ENCODE measurements around the gene MAP3K20. TPM values are rescaled to one million over a fixed set of nuclear protein-coding genes. Genes with fewer than 3 reads are reported as not detected.

Gene MAP3K20
- total and polyA plus RNA-seq, 2 experiments from 2014 or later = 7.6 to 9.6 TPM

- Histone ChIP-seq H3K27me3 (ENCODE audit: insufficient read depth) (no peaks in the 10 kb centered on the region), H3K4me2 (no peak overlapping the region), H3K27ac (ENCODE audit: low read depth) (no peak overlapping the region), H4K20me1 (replicated peaks; ENCODE audit: insufficient read depth) (no peaks in the 10 kb centered on the region), H3F3A (replicated peaks; ENCODE audit: low read depth) (no peaks in the 10 kb centered on the region), H3K4me1 (ENCODE audit: insufficient read depth) (no peaks in the 10 kb centered on the region), H3K4me3 (no peak overlapping the region), H3K36me3 (ENCODE audit: insufficient read depth) (no peaks in the 10 kb centered on the region), H2AFZ (no peak overlapping the region; the same call in 1 of the 2 replicates), H3K79me2 (replicated peaks; ENCODE audit: insufficient read depth) (no peaks in the 10 kb centered on the region), H3K9me2 (ENCODE audit: insufficient read depth) (no peaks in the 10 kb centered on the region)
- Mint-ChIP-seq H3K4me1 (peaks cover 12% of the 10 kb centered on the region; the same call in 2 of the 3 replicates), H3K27me3 (ENCODE audit: insufficient read depth, low read depth, poor library complexity) (no peaks in the 10 kb centered on the region), H3K9me3 (no peaks in the 10 kb centered on the region), H3K36me3 (ENCODE audit: low read depth) (no peaks in the 10 kb centered on the region), H3K27ac (no peak overlapping the region), H3K4me3 (no peak overlapping the region)
- ATAC-seq (no peak), DNase-seq (ENCODE audit: low spot score) (no peak)
- TF ChIP-seq, protein P1, sequence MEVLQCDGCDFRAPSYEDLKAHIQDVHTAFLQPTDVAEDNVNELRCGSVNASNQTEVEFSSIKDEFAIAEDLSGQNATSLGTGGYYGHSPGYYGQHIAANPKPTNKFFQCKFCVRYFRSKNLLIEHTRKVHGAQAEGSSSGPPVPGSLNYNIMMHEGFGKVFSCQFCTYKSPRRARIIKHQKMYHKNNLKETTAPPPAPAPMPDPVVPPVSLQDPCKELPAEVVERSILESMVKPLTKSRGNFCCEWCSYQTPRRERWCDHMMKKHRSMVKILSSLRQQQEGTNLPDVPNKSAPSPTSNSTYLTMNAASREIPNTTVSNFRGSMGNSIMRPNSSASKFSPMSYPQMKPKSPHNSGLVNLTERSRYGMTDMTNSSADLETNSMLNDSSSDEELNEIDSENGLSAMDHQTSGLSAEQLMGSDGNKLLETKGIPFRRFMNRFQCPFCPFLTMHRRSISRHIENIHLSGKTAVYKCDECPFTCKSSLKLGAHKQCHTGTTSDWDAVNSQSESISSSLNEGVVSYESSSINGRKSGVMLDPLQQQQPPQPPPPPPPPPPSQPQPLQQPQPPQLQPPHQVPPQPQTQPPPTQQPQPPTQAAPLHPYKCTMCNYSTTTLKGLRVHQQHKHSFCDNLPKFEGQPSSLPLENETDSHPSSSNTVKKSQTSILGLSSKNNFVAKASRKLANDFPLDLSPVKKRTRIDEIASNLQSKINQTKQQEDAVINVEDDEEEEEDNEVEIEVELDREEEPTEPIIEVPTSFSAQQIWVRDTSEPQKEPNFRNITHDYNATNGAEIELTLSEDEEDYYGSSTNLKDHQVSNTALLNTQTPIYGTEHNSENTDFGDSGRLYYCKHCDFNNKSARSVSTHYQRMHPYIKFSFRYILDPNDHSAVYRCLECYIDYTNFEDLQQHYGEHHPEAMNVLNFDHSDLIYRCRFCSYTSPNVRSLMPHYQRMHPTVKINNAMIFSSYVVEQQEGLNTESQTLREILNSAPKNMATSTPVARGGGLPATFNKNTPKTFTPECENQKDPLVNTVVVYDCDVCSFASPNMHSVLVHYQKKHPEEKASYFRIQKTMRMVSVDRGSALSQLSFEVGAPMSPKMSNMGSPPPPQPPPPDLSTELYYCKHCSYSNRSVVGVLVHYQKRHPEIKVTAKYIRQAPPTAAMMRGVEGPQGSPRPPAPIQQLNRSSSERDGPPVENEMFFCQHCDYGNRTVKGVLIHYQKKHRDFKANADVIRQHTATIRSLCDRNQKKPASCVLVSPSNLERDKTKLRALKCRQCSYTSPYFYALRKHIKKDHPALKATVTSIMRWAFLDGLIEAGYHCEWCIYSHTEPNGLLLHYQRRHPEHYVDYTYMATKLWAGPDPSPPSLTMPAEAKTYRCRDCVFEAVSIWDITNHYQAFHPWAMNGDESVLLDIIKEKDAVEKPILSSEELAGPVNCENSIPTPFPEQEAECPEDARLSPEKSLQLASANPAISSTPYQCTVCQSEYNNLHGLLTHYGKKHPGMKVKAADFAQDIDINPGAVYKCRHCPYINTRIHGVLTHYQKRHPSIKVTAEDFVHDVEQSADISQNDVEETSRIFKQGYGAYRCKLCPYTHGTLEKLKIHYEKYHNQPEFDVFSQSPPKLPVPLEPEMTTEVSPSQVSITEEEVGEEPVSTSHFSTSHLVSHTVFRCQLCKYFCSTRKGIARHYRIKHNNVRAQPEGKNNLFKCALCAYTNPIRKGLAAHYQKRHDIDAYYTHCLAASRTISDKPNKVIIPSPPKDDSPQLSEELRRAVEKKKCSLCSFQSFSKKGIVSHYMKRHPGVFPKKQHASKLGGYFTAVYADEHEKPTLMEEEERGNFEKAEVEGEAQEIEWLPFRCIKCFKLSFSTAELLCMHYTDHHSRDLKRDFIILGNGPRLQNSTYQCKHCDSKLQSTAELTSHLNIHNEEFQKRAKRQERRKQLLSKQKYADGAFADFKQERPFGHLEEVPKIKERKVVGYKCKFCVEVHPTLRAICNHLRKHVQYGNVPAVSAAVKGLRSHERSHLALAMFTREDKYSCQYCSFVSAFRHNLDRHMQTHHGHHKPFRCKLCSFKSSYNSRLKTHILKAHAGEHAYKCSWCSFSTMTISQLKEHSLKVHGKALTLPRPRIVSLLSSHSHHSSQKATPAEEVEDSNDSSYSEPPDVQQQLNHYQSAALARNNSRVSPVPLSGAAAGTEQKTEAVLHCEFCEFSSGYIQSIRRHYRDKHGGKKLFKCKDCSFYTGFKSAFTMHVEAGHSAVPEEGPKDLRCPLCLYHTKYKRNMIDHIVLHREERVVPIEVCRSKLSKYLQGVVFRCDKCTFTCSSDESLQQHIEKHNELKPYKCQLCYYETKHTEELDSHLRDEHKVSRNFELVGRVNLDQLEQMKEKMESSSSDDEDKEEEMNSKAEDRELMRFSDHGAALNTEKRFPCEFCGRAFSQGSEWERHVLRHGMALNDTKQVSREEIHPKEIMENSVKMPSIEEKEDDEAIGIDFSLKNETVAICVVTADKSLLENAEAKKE (CRISPR knock-in tag; IDR thresholded peaks at IDR 0.05) = no peak
- no peak for TF ChIP-seq JUNB (IDR thresholded peaks at IDR 0.05; ENCODE audit: unreplicated experiment)
- no peak for TF ChIP-seq POLR2AphosphoS5 (IDR thresholded peaks at IDR 0.05; ENCODE audit: low read depth)
- no peak for TF ChIP-seq STAT1 (IDR thresholded peaks at IDR 0.05; ENCODE audit: unreplicated experiment)
- TF ChIP-seq CREB1 (CRISPR knock-in tag; IDR thresholded peaks at IDR 0.05; ENCODE audit: low read depth) = no peak
- TF ChIP-seq NANOG (IDR thresholded peaks at IDR 0.05; ENCODE audit: borderline replicate concordance) = no peak
- TF ChIP-seq ZNF331 (CRISPR knock-in tag; IDR thresholded peaks at IDR 0.05; ENCODE audit: low read depth) = no peak
Measured at GRCh38 chr2:173028141-173028540, 47.5 kb upstream of the MAP3K20 start.

DNA sequence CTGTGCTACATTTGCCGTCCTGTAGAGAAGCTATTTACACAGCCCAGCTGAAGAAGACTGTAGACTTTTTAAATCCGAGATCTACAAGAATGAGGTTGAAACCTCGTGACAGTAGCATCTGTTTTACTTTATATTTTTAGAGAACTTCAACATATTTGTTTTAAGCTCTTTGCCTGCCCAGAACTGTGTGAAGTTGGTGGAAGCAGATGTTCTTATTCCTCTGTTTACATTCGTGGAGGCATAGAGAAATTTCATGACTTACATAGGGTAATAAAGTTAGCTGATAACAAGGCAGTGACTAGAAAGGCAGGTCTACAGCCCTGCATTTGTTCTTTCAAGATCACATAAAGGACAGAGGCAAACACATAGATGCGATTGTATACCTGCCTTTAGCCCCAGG lies 47.0 kb upstream of the MAP3K20 start:
- H3K27ac Mint-ChIP-seq = no peak overlapping the region
- H3K4me1 Mint-ChIP-seq = peaks cover 12% of the 10 kb centered on the region; the same call in 2 of the 3 replicates
- ATAC-seq (no peak), DNase-seq (ENCODE audit: low spot score) (no peak)
- Histone ChIP-seq H3K4me3 (no peak overlapping the region), H2AFZ (no peak overlapping the region; the same call in 1 of the 2 replicates), H3K4me1 (ENCODE audit: insufficient read depth) (no peaks in the 10 kb centered on the region), H3K79me2 (replicated peaks; ENCODE audit: insufficient read depth) (no peaks in the 10 kb centered on the region), H3K36me3 (ENCODE audit: insufficient read depth) (no peaks in the 10 kb centered on the region), H3F3A (replicated peaks; ENCODE audit: low read depth) (no peaks in the 10 kb centered on the region), H3K27me3 (ENCODE audit: insufficient read depth) (no peaks in the 10 kb centered on the region), H4K20me1 (replicated peaks; ENCODE audit: insufficient read depth) (no peaks in the 10 kb centered on the region), H3K27ac (ENCODE audit: low read depth) (no peak overlapping the region), H3K9me2 (ENCODE audit: insufficient read depth) (no peaks in the 10 kb centered on the region), H3K4me2 (no peak overlapping the region)
- no peaks in the 10 kb centered on the region for H3K36me3 Mint-ChIP-seq (ENCODE audit: low read depth)
- no peak overlapping the region for H3K4me3 Mint-ChIP-seq
- H3K9me3 Mint-ChIP-seq = no peaks in the 10 kb centered on the region
- H3K27me3 Mint-ChIP-seq (ENCODE audit: insufficient read depth, low read depth, poor library complexity) = no peaks in the 10 kb centered on the region
- TF ChIP-seq EZH2phosphoT487 (IDR thresholded peaks at IDR 0.05; ENCODE audit: unreplicated experiment) = no peak
- TF ChIP-seq, protein P2, sequence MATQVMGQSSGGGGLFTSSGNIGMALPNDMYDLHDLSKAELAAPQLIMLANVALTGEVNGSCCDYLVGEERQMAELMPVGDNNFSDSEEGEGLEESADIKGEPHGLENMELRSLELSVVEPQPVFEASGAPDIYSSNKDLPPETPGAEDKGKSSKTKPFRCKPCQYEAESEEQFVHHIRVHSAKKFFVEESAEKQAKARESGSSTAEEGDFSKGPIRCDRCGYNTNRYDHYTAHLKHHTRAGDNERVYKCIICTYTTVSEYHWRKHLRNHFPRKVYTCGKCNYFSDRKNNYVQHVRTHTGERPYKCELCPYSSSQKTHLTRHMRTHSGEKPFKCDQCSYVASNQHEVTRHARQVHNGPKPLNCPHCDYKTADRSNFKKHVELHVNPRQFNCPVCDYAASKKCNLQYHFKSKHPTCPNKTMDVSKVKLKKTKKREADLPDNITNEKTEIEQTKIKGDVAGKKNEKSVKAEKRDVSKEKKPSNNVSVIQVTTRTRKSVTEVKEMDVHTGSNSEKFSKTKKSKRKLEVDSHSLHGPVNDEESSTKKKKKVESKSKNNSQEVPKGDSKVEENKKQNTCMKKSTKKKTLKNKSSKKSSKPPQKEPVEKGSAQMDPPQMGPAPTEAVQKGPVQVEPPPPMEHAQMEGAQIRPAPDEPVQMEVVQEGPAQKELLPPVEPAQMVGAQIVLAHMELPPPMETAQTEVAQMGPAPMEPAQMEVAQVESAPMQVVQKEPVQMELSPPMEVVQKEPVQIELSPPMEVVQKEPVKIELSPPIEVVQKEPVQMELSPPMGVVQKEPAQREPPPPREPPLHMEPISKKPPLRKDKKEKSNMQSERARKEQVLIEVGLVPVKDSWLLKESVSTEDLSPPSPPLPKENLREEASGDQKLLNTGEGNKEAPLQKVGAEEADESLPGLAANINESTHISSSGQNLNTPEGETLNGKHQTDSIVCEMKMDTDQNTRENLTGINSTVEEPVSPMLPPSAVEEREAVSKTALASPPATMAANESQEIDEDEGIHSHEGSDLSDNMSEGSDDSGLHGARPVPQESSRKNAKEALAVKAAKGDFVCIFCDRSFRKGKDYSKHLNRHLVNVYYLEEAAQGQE (IDR thresholded peaks at IDR 0.05; ENCODE audit: unreplicated experiment) = no peak
- no peak for TF ChIP-seq POLR2AphosphoS5 (IDR thresholded peaks at IDR 0.05; ENCODE audit: low read depth)
